HuH-7 (cell line): ENCODE measurements around the gene DHCR7.

ENCODE experiments used
- DNase-seq: peaks from one replicate; pipeline ENCODE4 v3.0.0; 2011; ENCODE audit warnings: low spot score

The DHCR7 gene

GRCh38 chr11:71410363-71410966 lies 37.7 kb downstream of the DHCR7 start:
- DNase-seq: no peak

- DNase-seq: no peak
These were observed 39.4 kb downstream of the DHCR7 start for GRCh38 chr11:71408826-71409225.

- no peak for DNase-seq
These were observed 40.8 kb downstream of the DHCR7 start for GRCh38 chr11:71407356-71407755.

GRCh38 chr11:71406681-71407080 lies 41.5 kb downstream of the DHCR7 start:
- no peak for DNase-seq

- DNase-seq: no peak
These were observed 44.0 kb downstream of the DHCR7 start for GRCh38 chr11:71404209-71404608.

GRCh38 chr11:71402878-71403277 lies 45.3 kb downstream of the DHCR7 start:
- no peak for DNase-seq

- no peak for DNase-seq
These were observed 48.0 kb downstream of the DHCR7 start for GRCh38 chr11:71400216-71400615.

- no peak for DNase-seq
These were observed 48.9 kb downstream of the DHCR7 start for GRCh38 chr11:71399341-71399740.

- DNase-seq: no peak
These were observed 50.2 kb downstream of the DHCR7 start for GRCh38 chr11:71397961-71398360.

- DNase-seq: no peak
These were observed 50.8 kb downstream of the DHCR7 start for GRCh38 chr11:71397331-71397860.

- DNase-seq: no peak
These were observed 51.6 kb downstream of the DHCR7 start for GRCh38 chr11:71396548-71397123.

GRCh38 chr11:71395774-71396173 lies 52.4 kb downstream of the DHCR7 start:
- DNase-seq: no peak

GRCh38 chr11:71395263-71395560 lies 53.0 kb downstream of the DHCR7 start:
- DNase-seq: no peak

GRCh38 chr11:71393283-71393682 lies 54.9 kb downstream of the DHCR7 start:
- DNase-seq: no peak

- no peak for DNase-seq
These were observed 56.4 kb downstream of the DHCR7 start for GRCh38 chr11:71391796-71392195.

- no peak for DNase-seq
These were observed 56.8 kb downstream of the DHCR7 start for GRCh38 chr11:71391352-71391751.

- no peak for DNase-seq
These were observed 59.5 kb downstream of the DHCR7 start for GRCh38 chr11:71388637-71389235.

GRCh38 chr11:71387784-71388636 lies 60.2 kb downstream of the DHCR7 start:
- no peak for DNase-seq

GRCh38 chr11:71387200-71387599 lies 61.0 kb downstream of the DHCR7 start:
- no peak for DNase-seq

GRCh38 chr11:71386202-71386601 lies 62.0 kb downstream of the DHCR7 start:
- DNase-seq: no peak

GRCh38 chr11:71385091-71385490 lies 63.1 kb downstream of the DHCR7 start:
- no peak for DNase-seq

GRCh38 chr11:71384561-71384960 lies 63.6 kb downstream of the DHCR7 start:
- DNase-seq: no peak
